HG03342 (cell line): ENCODE measurements around the gene KIF13A.
"Not testable (repeated sequence)": the region's sequence is repeated elsewhere in the genome, so short reads cannot be mapped to it uniquely, and the experiment has no call there.

Experiments
- ATAC-seq: cut with Tn5 transposase; IDR thresholded peaks from one replicate; pipeline ENCODE4 v1.9.1; 2021; ENCODE audit warnings: mild to moderate bottlenecking, moderate library complexity; ENCODE audit not compliant: unreplicated experiment

KIF13A gene

DNA sequence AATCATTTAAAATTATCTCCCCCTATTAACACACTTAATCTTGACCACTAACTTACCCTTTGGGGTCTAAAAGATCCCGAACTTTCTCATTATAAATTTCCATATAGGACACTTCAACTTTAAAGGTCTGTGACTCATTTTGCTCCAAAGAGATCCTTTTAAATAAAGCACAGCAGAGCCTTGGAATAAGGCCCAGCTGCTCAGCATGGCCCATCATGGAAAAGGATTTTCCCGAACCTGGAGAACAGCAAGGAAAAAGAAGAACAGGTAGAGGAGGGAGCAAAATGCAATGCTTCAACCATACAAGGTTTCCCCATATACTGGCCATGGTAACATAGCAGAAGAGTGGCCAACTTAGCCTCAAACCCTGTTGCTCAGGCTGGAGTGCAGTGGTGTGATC lies 132.1 kb downstream of the KIF13A start:
- ATAC-seq, result no peak

DNA sequence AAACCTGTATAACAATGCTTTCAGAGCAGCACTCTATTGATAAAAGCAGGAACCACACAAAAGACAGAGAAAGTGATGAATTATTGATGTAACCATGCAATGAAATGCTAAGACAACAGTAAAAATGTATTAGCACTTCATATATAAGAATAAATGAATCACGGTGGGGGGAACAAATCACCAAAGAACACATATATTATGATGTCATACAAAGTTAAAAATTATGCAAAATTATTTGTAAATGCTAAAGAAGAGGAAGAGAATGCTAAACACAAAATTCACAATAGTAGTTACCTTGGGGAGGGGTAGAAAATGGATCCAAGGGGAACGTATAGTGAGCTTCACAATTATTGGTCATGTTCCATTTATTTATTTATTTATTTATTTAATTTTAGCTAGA lies 133.9 kb downstream of the KIF13A start:
- ATAC-seq, result no peak

DNA sequence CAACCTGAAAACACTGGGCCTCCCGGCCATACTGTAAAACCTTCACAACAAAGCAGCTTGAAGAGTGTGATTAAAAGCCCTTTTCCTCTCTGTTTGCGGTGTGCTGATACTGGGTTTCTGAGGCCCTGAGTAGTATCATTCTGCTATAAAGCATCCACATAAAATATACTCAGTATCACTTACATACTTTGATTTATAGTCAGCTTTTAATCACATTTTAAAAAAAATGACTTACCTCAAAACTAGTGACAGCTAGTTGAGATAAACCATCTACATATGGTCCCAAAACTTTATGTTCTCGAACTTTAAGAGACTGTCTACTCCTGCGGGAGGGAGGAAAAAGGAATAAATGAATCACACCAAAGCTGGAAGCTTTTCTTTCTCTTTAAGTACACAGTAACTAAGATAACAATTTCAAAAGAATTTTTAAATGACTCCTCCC lies 135.7 kb downstream of the KIF13A start:
- ATAC-seq, result no peak

DNA sequence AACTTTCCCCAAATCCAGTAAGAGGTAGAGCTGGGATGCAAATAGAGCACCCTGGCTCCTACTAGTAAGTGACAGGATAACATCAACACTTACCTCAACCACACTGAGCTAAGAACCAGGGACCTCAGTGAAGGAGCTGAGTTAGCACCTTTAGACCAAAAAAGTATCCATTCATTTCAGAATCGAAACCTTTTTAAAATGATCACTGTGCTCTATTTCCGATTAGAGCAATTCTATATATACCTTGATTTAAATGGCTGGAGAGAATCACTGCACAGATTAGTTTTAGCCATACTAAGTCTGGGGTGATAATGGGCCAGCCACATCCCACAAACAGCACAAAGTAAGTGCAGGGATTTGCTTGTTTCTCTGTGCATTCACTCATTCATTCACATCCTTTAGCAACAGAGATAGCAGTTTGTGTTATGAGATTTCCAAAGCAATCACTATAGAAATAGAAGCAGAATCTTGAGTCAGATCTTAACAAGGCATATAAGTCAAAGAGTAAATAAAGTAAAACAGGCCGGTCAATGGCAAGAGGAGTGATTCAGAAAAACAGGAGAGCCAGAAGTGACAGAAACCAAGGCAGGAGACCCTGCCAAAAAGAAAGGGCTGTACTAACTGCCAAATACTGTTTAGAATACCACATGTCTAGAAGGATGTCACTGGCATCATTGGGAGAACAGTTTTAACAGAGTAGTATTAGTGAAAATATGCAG lies 136.3 kb downstream of the KIF13A start:
- ATAC-seq, result no peak

DNA sequence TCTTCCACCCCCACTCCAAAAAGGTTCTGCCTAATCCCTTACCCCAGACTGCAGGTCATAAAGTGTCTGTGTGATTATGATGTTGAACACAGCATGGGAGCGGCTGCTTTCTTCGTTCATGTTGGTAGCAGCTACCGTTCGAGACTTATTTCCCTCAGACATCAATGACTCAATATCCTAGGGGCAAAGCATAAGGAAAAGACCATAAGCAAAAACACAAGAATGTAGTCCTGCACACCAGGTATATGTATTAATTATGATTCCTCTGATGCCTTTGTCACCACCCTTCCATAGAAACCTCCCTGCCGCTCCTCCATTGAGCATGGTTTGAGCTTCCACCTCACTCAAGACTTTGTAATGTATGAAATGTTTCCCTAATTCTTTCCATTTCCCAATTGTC lies 137.2 kb downstream of the KIF13A start:
- no peak for ATAC-seq

DNA sequence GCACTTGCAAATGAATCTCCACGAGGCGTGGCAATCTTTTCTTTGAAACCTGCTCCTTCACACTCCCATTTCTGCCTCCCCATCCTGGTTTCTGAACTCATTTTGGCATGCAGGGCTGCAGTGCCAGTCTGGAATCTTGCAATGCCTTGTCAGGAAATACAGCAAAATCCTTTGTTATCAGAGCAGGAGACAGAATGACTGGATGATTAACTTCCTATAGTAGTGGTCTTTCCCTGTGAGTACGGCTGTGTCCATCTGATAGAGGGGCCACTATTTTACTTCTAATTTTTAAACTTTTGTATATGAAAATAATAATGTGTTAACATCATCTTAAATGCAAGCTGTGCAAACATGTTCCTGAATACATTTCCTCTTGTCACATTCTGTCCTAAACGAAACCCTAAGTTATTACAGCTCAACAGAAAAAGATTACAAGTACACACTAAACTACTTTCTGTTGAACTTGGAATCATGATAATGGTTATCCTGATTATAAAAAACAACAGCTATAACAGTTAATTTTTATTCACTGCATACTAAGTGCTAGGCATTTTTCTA lies 140.2 kb downstream of the KIF13A start:
- ATAC-seq, result no peak

DNA sequence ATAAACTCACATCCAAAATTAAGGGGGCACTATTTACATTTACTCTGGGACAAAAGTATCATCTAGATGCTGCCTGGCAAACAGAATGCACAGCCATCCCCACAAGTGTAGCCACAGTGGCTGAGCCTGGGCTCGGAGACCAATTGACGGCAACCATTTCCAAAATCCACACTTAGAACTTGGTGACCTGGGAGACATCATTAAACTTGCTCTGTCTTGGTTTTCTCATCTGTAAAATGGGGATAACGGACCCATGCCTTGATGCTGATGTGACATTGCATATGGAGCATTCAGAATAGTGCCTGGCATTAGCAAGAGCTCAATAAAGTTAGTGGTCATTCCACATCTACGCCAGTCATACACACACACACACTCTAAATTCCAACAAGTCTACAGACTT lies 140.7 kb downstream of the KIF13A start:
- no peak for ATAC-seq

DNA sequence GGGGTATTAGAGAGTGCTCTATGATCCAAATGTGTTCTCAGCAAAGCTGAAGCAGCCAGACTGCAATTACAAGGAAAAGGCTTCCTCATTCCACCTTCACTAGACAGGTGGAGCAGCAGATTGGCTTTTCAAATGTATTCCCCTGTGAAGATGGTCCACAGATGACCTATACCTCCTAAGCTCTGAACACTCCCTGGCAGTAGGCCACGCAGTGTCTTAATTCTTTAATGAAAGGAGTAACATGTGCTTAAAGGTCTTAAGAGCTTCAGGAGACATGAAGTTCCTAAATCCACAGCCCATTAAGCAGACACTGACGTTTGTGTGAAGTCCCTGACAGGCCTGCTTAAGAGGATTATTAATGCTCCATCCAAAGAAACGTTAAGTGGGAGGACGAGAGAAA lies 141.8 kb downstream of the KIF13A start:
- ATAC-seq, result no peak

DNA sequence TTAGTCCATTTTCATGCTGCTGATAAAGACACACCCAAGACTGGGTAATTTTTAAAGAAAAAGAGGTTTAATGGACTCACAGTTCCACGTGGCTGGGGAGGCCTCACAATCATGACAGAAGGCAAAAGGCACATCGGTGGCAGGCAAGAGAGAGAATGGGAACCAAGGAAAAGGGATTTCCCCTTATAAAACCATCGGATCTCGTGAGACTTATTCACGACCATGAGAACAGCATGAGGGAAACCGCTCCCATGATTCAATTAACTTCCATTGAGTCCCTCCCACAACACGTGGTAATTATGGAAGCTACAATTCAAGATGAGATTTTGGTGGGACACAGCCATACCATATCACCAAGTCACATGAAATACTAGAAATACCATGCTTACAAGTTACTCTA lies 142.5 kb downstream of the KIF13A start:
- not testable (repeated sequence) for ATAC-seq

DNA sequence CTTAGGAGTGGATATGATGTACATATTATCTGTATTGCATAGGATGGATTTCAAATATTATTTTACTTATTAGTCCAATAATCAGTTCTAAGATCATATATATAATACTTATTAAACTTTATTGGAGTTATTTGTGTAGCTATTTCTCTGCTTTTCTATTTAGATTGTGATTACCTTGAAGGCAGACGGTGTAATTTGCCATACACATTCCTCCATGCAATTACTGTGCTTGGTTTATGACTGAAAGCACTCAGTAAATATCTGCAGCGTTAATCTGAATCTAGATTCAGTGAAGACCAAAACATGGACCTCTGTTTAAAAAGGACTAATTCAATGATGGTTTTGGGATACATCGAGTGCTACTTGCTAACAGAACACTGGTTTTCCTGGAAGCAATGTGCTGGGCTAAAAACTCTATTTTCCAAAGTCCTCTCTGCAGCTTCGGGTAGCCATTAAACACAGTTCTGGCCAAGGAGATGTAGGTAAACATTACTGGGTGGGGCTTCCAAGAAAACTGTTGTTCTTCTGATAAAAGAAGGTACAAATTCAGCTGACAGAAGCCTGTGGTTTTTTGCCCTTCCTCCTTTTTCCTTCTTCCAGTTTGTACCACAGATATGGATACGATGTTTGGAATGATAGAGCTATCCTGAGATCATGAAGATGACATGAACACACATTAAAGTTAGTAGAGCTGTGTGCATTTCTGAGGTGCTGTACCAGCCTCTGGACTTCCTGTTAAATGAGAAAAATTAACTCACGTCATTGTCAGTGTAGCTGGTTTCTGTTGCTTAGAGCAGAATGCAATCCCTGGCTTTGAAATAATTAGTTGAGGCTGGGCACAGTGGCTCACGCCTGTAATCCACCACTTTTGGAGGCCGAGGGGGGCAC lies 144.3 kb downstream of the KIF13A start:
- ATAC-seq, result no peak

DNA sequence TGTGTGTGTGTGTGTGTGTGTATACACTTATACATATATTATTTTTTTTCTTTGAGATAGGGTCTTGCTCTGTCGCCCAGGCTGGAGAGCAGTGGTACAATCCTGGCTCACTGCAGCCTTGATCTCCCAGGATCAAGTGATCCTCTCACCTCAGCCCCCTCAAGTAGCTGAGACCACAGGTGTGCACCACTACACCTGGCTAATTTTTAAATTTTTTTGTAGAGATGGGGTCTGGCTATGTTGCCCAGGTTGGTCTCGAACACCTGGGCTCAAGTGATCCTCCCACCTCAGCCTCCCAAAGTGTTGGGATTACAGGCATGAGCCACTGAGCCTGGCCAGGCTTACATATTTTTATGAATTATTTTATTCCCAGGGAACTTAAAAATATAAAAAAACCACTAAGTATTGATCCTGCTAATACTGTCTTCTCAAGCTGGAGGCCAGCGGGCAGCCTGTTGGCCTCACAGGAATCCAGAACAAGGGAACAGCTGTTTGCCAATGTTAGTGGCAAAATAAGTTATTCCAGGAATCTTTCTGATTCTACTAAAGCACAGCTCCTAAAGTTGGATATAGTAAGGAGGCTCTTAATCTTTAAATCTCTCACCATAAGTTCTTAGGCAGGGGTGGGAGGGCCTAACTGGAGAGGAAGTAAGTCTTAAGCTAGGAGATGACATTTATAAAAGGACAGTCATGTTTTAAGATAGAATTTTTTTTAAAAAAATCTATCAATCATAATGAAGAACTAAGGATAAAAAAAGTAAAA lies 145.2 kb downstream of the KIF13A start:
- ATAC-seq, result no peak

DNA sequence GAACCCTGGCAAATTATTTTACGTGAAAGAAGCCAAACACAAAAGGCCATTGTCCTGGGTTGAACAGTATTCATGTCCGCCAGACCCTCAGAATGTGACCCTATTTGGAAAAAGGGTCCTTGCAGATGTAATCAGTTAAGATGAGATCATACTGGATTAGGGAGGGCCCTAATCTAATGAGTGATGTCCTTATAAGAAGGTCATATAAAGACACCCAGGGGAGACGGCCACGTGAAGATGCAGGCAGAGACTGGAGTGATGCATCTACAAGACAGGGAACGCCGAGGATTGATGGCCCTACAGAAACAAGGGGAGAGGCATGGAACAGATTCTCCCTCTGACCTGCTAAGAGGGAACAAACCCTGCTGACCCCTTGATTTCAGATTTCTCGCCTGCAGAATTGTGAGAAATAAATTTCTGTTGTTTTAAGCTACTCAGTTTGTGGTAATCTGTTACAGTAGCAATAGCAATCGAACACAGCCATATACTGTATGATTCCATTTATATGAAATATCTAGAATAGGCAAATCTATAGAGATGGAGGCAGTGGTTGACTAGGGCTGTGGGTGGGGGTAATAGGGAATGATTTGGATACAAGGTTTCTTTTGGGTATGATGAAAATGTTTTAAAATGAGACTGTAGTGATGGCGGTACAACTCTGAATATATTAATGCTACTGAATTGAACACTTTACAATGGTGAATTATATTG lies 147.8 kb downstream of the KIF13A start:
- ATAC-seq, result no peak

DNA sequence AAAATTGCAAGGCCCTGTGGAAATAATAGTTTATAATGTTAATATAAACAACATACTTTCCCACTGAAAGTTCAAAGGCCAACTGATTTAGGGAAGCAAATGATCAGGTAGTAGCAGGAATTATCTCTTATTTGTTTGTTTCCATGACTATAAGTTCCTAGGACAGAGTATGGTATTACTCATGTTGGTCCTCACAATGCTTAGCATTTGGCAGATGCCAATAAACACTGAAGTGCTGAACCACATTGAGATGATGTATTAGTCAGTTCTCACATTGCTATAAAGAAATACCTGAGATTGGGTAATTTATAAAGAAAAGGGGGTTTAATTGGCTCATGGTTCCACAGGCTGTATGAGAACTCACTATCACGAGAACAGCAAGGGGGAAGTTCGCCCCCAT lies 151.1 kb downstream of the KIF13A start:
- ATAC-seq, result no peak

DNA sequence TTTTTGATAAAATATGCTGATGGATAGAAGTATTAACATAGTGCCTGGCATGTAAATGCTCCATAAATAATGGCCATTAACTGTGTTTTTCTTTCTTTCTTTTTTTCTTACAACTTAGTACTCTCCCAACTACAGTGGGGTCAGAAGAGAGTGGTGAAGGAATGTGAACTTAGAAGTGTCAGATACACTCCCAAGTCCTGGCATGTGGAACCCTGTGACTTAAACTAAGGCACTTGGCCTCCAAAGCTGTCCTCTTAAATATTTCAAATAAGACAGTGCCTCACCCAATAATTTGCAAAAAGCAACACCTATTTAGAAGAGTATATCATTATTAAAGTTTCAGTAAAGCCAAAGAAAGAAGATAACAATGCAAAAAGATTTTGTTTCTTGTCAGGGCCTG lies 151.7 kb downstream of the KIF13A start:
- no peak for ATAC-seq

DNA sequence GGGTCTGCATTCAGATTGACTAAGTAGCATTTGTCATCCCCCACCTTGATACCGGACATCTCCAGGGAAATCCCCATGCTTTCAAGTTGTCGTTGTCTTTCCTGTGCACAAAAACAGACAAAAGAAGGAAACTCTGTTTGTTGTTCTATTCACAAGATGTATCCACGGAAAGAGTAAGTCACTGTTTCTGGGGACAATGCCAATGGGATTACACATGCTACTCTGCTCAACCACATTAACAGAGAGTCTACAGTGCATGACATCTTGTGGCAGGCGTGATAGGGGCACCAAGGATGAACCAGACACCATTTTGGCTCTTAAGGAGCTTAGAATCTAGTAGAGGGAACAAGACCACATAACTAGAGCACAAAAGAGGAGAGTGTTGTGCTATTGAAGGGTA lies 156.3 kb downstream of the KIF13A start:
- no peak for ATAC-seq

DNA sequence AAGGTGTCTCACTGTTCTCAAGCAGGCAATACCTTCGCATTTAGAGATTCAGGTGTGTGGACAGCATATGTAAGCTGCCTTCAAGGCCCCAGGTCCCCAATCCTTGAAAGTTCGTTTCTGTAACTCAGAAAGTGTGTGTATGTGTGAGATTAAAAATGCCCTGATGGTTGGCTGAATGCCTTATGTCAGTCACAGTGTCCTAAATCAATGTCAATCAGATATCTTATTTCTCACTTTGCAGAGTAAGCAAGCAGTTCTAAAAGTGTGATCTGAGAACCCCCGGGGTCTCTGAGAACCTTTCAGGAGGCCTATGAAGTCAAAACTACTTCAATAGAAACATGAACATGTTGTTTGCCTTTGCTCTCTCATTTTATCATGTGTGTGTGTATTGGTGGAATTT lies 157.5 kb downstream of the KIF13A start:
- ATAC-seq, result no peak

DNA sequence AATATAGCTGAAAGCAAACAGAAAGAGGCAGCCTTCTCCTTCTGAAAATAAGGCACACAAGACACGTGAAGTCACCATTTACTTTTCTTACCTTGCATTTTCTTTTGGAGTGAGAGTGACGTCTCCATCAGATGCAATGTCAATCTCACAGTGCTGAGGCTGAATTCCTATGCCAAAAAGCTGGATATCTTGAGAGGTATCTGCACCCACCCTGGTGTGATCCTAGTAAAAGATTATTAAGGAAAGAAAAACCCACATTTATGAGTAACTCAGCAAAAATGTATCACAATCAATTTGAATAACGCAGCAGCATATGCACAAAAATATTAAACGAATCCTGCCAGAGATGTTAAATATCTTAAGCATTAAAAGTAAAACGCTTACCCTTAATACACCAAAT lies 159.3 kb downstream of the KIF13A start:
- no peak for ATAC-seq

DNA sequence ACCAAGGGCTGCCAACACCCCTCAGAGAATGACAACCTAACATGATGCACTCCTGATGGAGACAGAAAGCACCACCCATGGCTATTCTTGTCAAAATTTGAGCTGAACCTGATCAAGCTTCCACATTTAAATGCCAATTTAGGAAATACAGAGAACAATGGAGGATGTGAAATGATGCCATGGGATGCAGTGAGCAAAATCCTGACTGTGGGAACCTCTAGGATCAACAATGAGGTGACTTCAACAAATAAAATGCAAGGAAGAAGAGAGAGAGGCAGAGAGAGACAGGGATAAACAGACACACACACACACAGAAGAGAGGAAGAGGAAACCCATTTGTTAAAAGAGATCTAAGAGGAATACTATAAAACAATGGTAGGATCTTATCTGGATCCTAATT lies 161.1 kb downstream of the KIF13A start:
- no peak for ATAC-seq

DNA sequence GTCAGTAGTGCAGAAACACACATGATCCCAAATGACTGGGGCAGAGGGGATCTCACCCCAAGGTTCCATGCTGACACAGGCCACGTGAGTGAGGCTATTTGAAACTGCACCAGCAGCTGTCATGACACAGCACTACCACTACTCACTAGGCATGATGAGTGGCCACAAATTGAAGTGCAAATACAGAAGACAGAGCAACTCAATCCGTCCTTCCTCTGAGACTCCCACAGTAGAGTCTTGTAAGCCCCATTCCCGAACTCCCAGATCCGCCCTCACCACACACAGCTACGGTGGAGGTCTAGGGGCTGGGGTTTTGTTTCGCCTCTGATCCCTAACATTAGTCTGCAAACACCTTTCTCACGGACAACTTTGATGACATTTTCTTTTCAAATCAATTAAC lies 167.4 kb downstream of the KIF13A start:
- ATAC-seq, result no peak

DNA sequence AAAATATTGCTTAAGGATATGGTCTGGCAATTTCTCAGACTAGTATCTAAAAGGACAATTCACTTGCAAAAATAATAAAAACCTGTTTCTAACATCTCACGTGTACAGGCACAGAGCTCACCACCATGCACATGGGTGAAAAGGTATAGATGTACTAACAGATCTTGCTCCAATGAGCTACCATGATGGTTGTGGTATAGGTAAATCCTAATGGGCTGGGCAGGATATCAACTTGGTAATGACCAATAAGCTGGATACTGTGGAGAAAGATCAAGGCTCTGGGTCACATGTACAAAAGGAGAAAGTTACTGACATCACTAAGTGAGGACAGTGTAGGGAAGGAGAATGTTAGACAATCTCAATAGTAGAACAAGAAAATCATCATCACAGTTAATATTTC lies 169.7 kb downstream of the KIF13A start:
- ATAC-seq, result no peak
